SK-N-MC (cell line): ENCODE results near the gene INO80E.

Source experiments
- EZH2 ChIP-seq: fragments of 200-600 bp; sonication (generic); IDR thresholded peaks from one replicate; pipeline ENCODE4 v1.6.1; 2017; ENCODE audit warnings: antibody characterized with exemption
- FOXP2 ChIP-seq: optimal IDR thresholded peaks from 2 replicates; pipeline ENCODE3; 2011; ENCODE audit warnings: mild to moderate bottlenecking, moderate library complexity; ENCODE audit not compliant: insufficient read depth; ENCODE audit errors: extremely low read length, control extremely low read depth
- POLR2AphosphoS5 ChIP-seq: IDR thresholded peaks from 2 replicates; pipeline ENCODE4 v1.6.1; 2012; ENCODE audit warnings: mild to moderate bottlenecking, low read depth, low read length, borderline replicate concordance

DNA sequence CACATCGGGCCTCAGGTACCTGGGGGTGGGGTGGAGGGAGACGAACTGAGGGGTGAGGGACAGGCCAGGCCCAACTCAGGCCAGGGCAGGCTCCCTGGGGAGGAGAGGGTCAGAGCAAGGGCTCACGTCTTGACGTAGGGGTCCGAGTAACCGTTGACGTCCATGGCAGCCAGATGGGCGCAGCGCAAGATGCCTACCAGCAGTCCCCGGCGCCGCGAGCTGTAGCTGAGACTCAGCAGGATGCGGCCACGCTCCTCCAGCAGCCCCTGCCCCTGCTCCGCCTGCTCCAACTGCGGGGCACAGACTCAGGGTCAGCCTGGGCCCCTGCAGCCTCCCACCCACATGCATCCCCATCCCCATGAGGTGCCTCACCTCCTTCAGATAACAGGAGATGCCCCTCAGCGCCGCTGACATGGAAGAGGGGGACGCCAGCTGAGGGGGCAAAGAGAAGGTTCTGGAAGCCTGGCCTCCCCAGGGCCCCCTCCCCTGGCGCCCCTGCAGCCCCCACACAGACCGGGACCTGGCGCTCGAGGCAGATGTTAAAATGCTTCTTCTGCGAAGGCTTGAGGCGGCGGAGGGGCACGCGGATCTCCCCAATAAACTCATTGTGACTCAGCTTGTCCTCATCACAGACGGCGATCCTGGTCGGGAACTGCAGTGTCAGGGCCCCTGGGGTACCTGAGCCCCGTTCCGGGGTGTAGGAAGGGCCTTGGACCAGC is 10.8 kb downstream of the INO80E start:
- TF ChIP-seq POLR2AphosphoS5 (no peak), EZH2 (no peak), FOXP2 (no peak)
